Measurements from ENCODE around the gene DUT. TPM values are rescaled to one million over a fixed set of nuclear protein-coding genes. Genes with fewer than 3 reads are reported as not detected.
A peak's percentile ranks its signal among the peaks of the same experiment; 100 is the strongest.

Gene DUT
- total and polyA plus RNA-seq, 2 of the 8 experiments (the other 6 are each of a cell fraction or from before 2014, with no cell fraction given): 71.5 to 246 TPM

- Histone ChIP-seq H2BK120ac (replicated peaks; ENCODE audit: low read depth, low read length) (no peak overlapping the region), H3K79me1 (ENCODE audit: low read depth, low read length) (no peaks in the 10 kb centered on the region), H4K5ac (ENCODE audit: insufficient read length, low read depth, low read length) (no peak overlapping the region), H3K4me3 (ENCODE audit: extremely low read depth in 1 of 4, insufficient read depth in 2 of 4, low read depth in 3 of 4, low read length in 4 of 4) (no peak overlapping the region), H2AK5ac (ENCODE audit: low read depth, low read length) (no peak overlapping the region), H2BK15ac (ENCODE audit: low read length) (no peak overlapping the region), H2BK20ac (ENCODE audit: low read length) (no peak overlapping the region), H3K79me2 (ENCODE audit: control insufficient read depth in 1 of 2, insufficient read depth in 2 of 2, low read length in 2 of 2) (no peaks in the 10 kb centered on the region), H3K23ac (ENCODE audit: insufficient read length) (no peak overlapping the region), H3K27ac (ENCODE audit: low read depth, low read length) (no peak overlapping the region), H3K36me3 (ENCODE audit: control insufficient read depth in 2 of 4, insufficient read depth in 4 of 4, low read length in 3 of 4) (no peaks in the 10 kb centered on the region), H2BK12ac (ENCODE audit: low read depth, low read length) (no peak overlapping the region), H4K20me1 (replicated peaks in 1 of 2; ENCODE audit: control insufficient read depth in 1 of 2, insufficient read depth in 2 of 2, low read length in 2 of 2) (no peaks in the 10 kb centered on the region), H3K4ac (replicated peaks; ENCODE audit: insufficient read length, low read depth, low read length) (no peak overlapping the region), H3K23me2 (ENCODE audit: low read depth, low read length) (no peaks in the 10 kb centered on the region), H2BK5ac (ENCODE audit: low read depth, low read length) (no peak overlapping the region), H3K9ac (replicated peaks in 1 of 4; ENCODE audit: extremely low read depth in 1 of 4, low read depth in 3 of 4, low read length in 3 of 4) (no peak overlapping the region), H3K4me2 (ENCODE audit: insufficient read depth in 1 of 2, low read depth in 2 of 2, low read length in 2 of 2) (no peak overlapping the region), H3K4me1 (replicated peaks in 1 of 4; ENCODE audit: control insufficient read depth in 3 of 4, insufficient read depth in 4 of 4, low read length in 3 of 4) (peaks cover 2 to 8% (median 4%) of the 10 kb centered on the region in 4 experiments; a peak in 6 of 7 replicates), H2AFZ (ENCODE audit: low read length) (peak overlapping the region; percentile 18; the same call in 1 of the 2 replicates), H4K91ac (replicated peaks; ENCODE audit: insufficient read length, low read length) (no peak overlapping the region), H3K27me3 (replicated peaks in 1 of 4; ENCODE audit: control insufficient read depth in 3 of 4, extremely low read depth in 1 of 4, insufficient read depth in 3 of 4, low read length in 3 of 4) (no peaks in the 10 kb centered on the region), H3K9me3 (ENCODE audit: insufficient read depth in 2 of 2, low read depth in 1 of 2, low read length in 1 of 2) (no peaks in the 10 kb centered on the region), H3K18ac (ENCODE audit: extremely low read depth, low read length) (no peak overlapping the region), H4K8ac (ENCODE audit: extremely low read depth, insufficient read depth, low read length) (no peak overlapping the region), H3K14ac (ENCODE audit: insufficient read length) (no peak overlapping the region), H3K56ac (replicated peaks; ENCODE audit: insufficient read length, low read depth, low read length) (no peak overlapping the region)
- WGBS, 2 experiments (ENCODE audit: extremely low coverage in 1 of 2, insufficient coverage in 1 of 2, insufficient read length in 1 of 2, insufficient replicate concordance in 2 of 2, low coverage in 1 of 2, low lambda C conversion rate in 2 of 2, missing lambda C conversion rate in 1 of 2): 71% methylated on average over 10 of the region's 10 CpGs; no CpG with 5 or more reads in 1 of the 2 experiments
- ChIA-PET CTCF (ENCODE audit: partially characterized antibody) (no interaction called here), POLR2A (ENCODE audit: partially characterized antibody) (interaction anchor here (1.2 kb wide), 1 partner anchor 9 kb away, joined by 3 read pairs; no protein-coding TSS in a partner anchor)
- FAIRE-seq: no peak
- no peak for DNase-seq (ENCODE audit: low read depth in 1 of 2, low spot score in 2 of 2)
- TF ChIP-seq RFX5 (IDR thresholded peaks at IDR 0.05; ENCODE audit: borderline replicate concordance, low read depth, low read length) (no peak), MAFK (IDR thresholded peaks at IDR 0.05; ENCODE audit: low read depth, low read length) (no peak), SIX5 (IDR thresholded peaks at IDR 0.05; ENCODE audit: low read depth, low read length) (no peak)
Observed at GRCh38 chr15:48315041-48315440, 16.2 kb upstream of the DUT start.

All from H1 (cell line).